Stimulated activated memory B cell treated with anti-CD40 and anti-IgM and Interleukin-4, amounts not matched to agents 10 μg/mL and 1 μg/mL and 100 μg/mL, for 72 hours (primary cell): ENCODE data around the gene GUCY1A1.
"Not testable (repeated sequence)": the region's sequence is repeated elsewhere in the genome, so short reads cannot be mapped to it uniquely, and the experiment has no call there.

Source experiments
- ATAC-seq: fragments of 150-1000 bp; cut with Tn5 transposase; 2 replicates; pipeline ENCODE4 v1.10.0; 2021
- H3K27ac Mint-ChIP-seq: one replicate; pipeline ENCODE4 v1.8.0; 2022; ENCODE audit warnings: mild to moderate bottlenecking, mixed read lengths
- H3K27me3 Mint-ChIP-seq: one replicate; pipeline ENCODE4 v1.8.0; 2022; ENCODE audit warnings: mixed read lengths
- H3K36me3 Mint-ChIP-seq: one replicate; pipeline ENCODE4 v1.8.0; 2022; ENCODE audit warnings: mixed read lengths
- H3K4me1 Mint-ChIP-seq: one replicate; pipeline ENCODE4 v1.8.0; 2022; ENCODE audit warnings: mixed read lengths
- H3K4me3 Mint-ChIP-seq: one replicate; pipeline ENCODE4 v1.8.0; 2022; ENCODE audit warnings: mild to moderate bottlenecking, moderate library complexity, mixed read lengths
- H3K9me3 Mint-ChIP-seq: one replicate; pipeline ENCODE4 v1.8.0; 2022; ENCODE audit warnings: mixed read lengths

The GUCY1A1 gene

GRCh38 chr4:155646001-155646400, 20.6 kb upstream of the GUCY1A1 start:
- Mint-ChIP-seq H3K4me1 (no peaks in the 10 kb centered on the region), H3K4me3 (no peak overlapping the region), H3K27me3 (no peaks in the 10 kb centered on the region), H3K27ac (no peak overlapping the region), H3K9me3 (no peaks in the 10 kb centered on the region), H3K36me3 (no peaks in the 10 kb centered on the region)
- ATAC-seq, result no peak

DNA sequence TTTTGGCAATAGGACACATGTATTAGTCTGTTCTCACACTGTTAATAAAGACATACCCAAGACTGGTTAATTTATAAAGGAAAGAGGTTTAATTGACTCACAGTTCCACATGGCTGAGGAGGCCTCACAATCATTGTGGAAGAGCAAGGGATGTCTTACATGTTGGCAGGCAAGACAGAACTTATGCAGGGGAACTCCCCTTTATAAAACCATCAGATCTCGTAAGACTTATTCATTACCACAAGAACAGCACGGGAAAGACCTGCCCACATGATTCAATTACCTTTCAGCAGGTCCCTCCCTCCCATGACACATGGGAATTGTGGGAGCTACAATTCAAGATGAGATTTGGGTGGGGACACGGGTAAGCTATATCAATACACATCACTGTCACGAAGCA, 15.9 kb upstream of the GUCY1A1 start:
- not testable (repeated sequence) for H3K4me3 Mint-ChIP-seq, H3K4me1 Mint-ChIP-seq, H3K36me3 Mint-ChIP-seq, ATAC-seq, H3K27me3 Mint-ChIP-seq, H3K9me3 Mint-ChIP-seq, H3K27ac Mint-ChIP-seq

DNA sequence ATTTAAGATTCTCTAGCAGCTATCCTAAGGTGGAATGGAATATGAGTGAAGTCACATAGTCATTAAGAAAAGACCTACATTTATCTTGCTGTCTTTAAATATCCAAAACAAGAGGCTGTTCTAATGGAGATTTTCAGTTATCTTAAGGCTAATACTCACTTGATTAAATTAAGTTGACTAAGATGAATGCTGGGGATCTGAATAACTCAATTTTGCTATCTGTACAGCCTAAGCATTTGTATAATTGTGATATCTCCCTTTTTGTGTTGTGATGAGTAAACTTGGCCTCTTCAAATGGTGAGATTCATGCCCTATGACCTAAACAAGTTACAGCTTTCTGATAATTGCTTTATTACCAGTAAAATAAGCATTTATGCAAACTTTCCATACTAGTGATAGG, 13.6 kb upstream of the GUCY1A1 start:
- Mint-ChIP-seq H3K9me3 (peaks cover 6% of the 10 kb centered on the region), H3K4me3 (no peak overlapping the region)

DNA sequence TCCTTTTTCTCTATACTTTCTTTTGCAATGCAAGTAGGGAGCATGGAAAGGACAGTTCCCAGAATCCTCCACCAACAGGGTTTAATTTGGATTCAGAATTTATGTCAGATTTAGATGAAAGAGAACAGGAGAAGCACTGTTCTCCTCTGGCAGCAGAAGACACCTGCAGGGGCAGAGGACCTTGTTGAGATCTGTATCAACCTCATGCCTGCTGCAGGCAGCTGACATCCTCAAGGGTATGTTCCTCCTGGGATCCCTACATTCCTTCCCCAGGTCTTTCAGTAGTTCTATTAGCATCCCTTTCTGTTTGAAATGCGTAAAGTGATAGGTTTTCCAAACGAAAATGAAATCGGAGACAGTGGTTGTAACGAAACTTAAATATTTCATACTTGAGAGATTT, 10.6 kb upstream of the GUCY1A1 start:
- Mint-ChIP-seq H3K36me3 (no peaks in the 10 kb centered on the region), H3K4me1 (no peaks in the 10 kb centered on the region), H3K9me3 (peaks cover 6% of the 10 kb centered on the region), H3K27ac (no peak overlapping the region), H3K4me3 (no peak overlapping the region), H3K27me3 (no peaks in the 10 kb centered on the region)
- no peak for ATAC-seq

More for the DNA sequence above, 13.6 kb upstream of the GUCY1A1 start:
- no peak for ATAC-seq
- Mint-ChIP-seq H3K27ac (no peak overlapping the region), H3K27me3 (no peaks in the 10 kb centered on the region), H3K4me1 (no peaks in the 10 kb centered on the region), H3K36me3 (no peaks in the 10 kb centered on the region)

DNA sequence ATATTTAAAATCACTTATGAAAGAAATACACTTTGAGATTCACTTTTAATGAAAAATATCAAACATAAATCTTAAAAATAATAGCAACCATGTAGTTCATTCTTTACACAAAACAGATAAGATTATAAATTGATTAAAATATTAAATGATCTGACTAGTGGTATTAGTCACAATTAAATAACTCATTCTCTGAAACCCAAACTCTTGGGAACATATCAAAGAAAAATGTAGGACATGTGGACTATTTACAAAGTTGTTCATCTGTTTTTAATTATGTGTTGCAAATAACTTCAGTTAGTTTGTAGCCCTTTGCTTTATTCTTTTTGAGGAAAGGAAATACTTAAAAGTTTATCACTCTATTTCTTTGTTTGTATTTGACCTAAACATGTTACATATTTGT, 9.5 kb upstream of the GUCY1A1 start:
- H3K4me3 Mint-ChIP-seq, result no peak overlapping the region
- H3K9me3 Mint-ChIP-seq, result peaks cover 6% of the 10 kb centered on the region
- H3K36me3 Mint-ChIP-seq, result no peaks in the 10 kb centered on the region
- no peak for ATAC-seq
- no peak overlapping the region for H3K27ac Mint-ChIP-seq
- no peaks in the 10 kb centered on the region for H3K27me3 Mint-ChIP-seq
- H3K4me1 Mint-ChIP-seq, result no peaks in the 10 kb centered on the region

- no peak for ATAC-seq
- Mint-ChIP-seq H3K4me3 (no peak overlapping the region), H3K27ac (no peak overlapping the region), H3K9me3 (peaks cover 6% of the 10 kb centered on the region), H3K4me1 (no peaks in the 10 kb centered on the region), H3K36me3 (no peaks in the 10 kb centered on the region), H3K27me3 (no peaks in the 10 kb centered on the region)
Observed at GRCh38 chr4:155657985-155658680, 8.5 kb upstream of the GUCY1A1 start.

DNA sequence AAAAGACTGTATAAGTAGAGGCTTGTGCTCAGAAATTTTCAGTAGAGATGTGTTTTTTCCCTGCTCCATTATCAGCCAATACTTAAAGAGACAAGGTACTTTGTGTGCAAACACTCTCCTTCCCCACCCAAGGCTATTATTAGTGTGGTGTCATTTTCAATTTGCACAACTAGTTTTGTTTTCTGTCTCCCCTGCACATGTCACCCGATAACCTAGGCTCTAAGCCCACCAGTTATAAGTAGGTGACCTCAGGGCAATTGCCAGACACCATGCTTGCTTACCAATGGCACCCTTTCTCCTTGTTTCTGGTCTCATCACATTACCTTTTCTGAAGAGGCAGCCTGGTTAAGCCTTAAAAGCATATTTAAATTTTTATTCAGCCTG, 8.0 kb upstream of the GUCY1A1 start:
- no peak for ATAC-seq
- Mint-ChIP-seq H3K9me3 (peaks cover 6% of the 10 kb centered on the region), H3K27ac (no peak overlapping the region), H3K27me3 (no peaks in the 10 kb centered on the region), H3K4me1 (no peaks in the 10 kb centered on the region), H3K36me3 (no peaks in the 10 kb centered on the region), H3K4me3 (no peak overlapping the region)

DNA sequence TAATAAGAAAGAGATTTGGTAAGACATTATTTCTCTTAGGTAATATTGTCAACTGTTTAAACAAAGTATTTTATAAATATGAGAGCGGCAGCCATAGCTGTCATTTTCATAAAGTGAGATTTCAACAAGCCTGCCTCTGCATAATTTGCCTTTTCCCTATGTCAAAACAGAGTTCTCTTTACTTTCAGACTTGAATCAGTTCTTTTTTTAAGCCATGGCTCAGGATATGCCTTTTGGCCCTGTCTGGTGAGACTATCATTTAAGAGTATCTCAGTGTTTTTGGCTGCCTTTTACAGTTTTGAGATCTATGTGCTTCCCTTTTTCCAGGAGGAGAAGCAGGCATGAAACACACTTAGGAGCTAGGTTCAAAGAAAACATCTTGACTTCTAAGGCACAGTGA, 7.5 kb upstream of the GUCY1A1 start:
- no peak for ATAC-seq
- Mint-ChIP-seq H3K9me3 (peaks cover 6% of the 10 kb centered on the region), H3K27ac (no peak overlapping the region), H3K4me1 (no peaks in the 10 kb centered on the region), H3K4me3 (no peak overlapping the region), H3K27me3 (no peaks in the 10 kb centered on the region), H3K36me3 (no peaks in the 10 kb centered on the region)

DNA sequence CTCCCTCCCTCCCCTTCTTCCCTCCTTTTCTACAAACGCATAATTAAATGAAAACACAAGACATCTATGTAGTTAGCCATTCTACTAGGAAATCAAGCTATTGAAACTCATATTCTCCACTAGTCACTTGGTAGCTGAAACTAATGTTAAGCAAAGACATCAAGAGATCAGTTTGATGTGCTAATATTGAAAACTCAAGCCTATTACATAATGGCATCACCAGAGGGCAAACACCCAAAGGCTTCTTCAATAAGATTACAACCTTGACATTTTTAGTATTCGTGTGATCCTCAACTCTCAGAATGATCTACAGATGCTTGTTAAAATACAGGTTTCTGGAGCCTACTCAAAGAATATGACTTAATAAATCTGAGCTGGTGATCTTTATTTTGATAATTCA, 6.2 kb upstream of the GUCY1A1 start:
- Mint-ChIP-seq H3K27me3 (peaks cover 3% of the 10 kb centered on the region), H3K27ac (no peak overlapping the region), H3K4me3 (no peak overlapping the region), H3K9me3 (peaks cover 6% of the 10 kb centered on the region), H3K36me3 (no peaks in the 10 kb centered on the region), H3K4me1 (no peaks in the 10 kb centered on the region)
- no peak for ATAC-seq

DNA sequence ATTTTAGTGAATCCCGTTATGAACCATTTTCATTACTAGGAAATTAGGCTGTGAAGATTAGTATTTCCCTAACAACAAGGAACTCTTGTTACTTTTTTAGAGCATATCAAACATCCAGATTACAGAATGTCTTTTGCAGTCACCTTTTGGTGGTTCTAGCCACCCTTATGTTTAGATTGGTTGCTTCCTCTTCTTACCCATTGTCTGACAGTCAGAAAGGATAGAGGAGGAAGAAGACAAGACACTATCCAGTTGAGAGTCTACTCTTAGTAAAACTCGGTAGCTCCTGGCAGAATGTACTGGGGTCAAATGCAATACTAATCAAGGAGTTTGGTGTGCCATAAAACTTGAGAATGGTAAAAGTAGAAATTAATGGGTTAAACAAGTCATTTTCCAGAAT, 1.6 kb upstream of the GUCY1A1 start:
- H3K4me3 Mint-ChIP-seq, result no peak overlapping the region

DNA sequence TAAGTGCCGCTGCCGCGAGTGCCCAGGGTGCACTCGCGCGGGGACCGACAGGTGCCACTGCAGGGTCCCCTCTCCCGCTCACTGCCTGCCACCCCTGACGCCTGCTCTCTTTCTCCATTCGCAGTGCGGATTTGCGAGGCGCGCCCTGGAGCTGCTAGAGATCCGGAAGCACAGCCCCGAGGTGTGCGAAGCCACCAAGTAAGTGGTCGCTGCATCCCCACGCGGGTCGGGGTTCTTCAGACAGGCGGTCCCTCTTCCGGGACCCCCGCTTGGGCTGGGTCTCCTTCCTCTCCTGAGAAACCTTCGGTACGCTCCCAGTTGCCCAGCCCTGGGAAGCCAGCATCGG, 547 bp downstream of the GUCY1A1 start:
- no peak overlapping the region for H3K27ac Mint-ChIP-seq
- no peaks in the 10 kb centered on the region for H3K9me3 Mint-ChIP-seq
- peaks cover 12% of the 10 kb centered on the region for H3K4me1 Mint-ChIP-seq
- no peaks in the 10 kb centered on the region for H3K36me3 Mint-ChIP-seq
- peak; percentile 53 for ATAC-seq
- H3K27me3 Mint-ChIP-seq, result peaks cover 34% of the 10 kb centered on the region
- H3K4me3 Mint-ChIP-seq, result peak overlapping the region; percentile 57

More for the DNA sequence above, 1.6 kb upstream of the GUCY1A1 start:
- Mint-ChIP-seq H3K27me3 (peaks cover 24% of the 10 kb centered on the region), H3K27ac (no peak overlapping the region), H3K4me1 (peaks cover 12% of the 10 kb centered on the region), H3K9me3 (no peaks in the 10 kb centered on the region), H3K36me3 (no peaks in the 10 kb centered on the region)
- ATAC-seq, result no peak

- no peak overlapping the region for H3K27ac Mint-ChIP-seq
- peaks cover 34% of the 10 kb centered on the region for H3K27me3 Mint-ChIP-seq
- ATAC-seq, result peak; percentile 47
- H3K4me1 Mint-ChIP-seq, result peaks cover 12% of the 10 kb centered on the region
- no peaks in the 10 kb centered on the region for H3K9me3 Mint-ChIP-seq
- H3K4me3 Mint-ChIP-seq, result peak overlapping the region; percentile 57
- no peaks in the 10 kb centered on the region for H3K36me3 Mint-ChIP-seq
Observed at GRCh38 chr4:155667568-155668511, 1.2 kb downstream of the GUCY1A1 start.

GRCh38 chr4:155668707-155669220, 2.1 kb downstream of the GUCY1A1 start:
- no peaks in the 10 kb centered on the region for H3K36me3 Mint-ChIP-seq
- no peak overlapping the region for H3K27ac Mint-ChIP-seq
- H3K4me3 Mint-ChIP-seq, result no peak overlapping the region
- no peak for ATAC-seq
- H3K27me3 Mint-ChIP-seq, result peaks cover 34% of the 10 kb centered on the region
- no peaks in the 10 kb centered on the region for H3K9me3 Mint-ChIP-seq
- peaks cover 12% of the 10 kb centered on the region for H3K4me1 Mint-ChIP-seq

DNA sequence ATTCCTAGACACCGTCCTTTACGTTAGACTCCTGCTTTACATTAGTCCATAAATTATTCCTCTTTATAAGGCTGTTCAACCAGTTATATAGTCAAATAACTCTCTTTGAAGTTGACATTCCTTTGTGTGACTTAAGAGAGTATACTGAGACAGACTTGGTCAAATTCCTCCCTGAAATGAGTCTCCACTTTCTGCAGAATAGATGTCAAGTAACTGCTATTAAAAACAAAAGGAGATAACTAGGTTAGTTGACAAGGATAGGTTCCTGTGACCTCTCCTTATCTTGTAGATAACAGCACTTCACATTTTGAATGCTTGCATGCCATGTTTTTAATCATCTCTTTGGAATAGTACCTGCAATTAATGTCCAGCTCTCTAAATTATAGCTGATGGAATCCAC, 5.7 kb downstream of the GUCY1A1 start:
- H3K36me3 Mint-ChIP-seq, result no peaks in the 10 kb centered on the region
- H3K4me1 Mint-ChIP-seq, result peaks cover 5% of the 10 kb centered on the region
- H3K27me3 Mint-ChIP-seq, result peaks cover 12% of the 10 kb centered on the region
- no peaks in the 10 kb centered on the region for H3K9me3 Mint-ChIP-seq
- ATAC-seq, result no peak
- no peak overlapping the region for H3K27ac Mint-ChIP-seq
- no peak overlapping the region for H3K4me3 Mint-ChIP-seq

DNA sequence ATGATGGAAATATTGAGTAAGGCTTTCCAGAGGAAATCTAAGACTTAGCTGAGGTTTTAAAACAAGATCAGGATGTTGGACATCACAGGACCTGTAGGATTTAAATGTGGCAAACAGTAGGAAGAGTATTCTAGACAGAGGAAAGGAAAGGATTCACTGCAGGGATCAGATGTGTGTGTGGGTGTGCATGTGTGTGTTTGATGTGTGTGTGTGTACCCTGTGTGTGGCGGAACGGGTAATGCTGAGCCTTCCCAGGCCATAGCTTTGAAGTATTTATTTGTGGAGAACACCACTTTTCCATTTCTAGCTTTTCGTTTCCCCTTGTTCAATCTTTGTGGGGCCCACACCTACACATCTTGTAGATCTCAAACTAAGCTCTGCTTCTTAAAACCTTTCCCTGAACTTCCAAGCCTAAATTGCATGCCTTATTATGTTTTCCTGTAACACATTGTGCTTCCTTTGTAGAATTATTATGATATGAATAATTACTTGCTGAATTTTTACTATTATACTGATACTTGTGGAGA, 6.9 kb downstream of the GUCY1A1 start:
- no peak for ATAC-seq
- H3K4me1 Mint-ChIP-seq, result no peaks in the 10 kb centered on the region

More for the DNA sequence above, 6.9 kb downstream of the GUCY1A1 start:
- Mint-ChIP-seq H3K27me3 (peaks cover 10% of the 10 kb centered on the region), H3K4me3 (no peak overlapping the region), H3K9me3 (no peaks in the 10 kb centered on the region), H3K27ac (no peak overlapping the region), H3K36me3 (no peaks in the 10 kb centered on the region)
